ENCODE measurements around the gene TXNRD1.
"Not testable (repeated sequence)": the region's sequence is repeated elsewhere in the genome, so short reads cannot be mapped to it uniquely, and the experiment has no call there.

Gene TXNRD1

DNA sequence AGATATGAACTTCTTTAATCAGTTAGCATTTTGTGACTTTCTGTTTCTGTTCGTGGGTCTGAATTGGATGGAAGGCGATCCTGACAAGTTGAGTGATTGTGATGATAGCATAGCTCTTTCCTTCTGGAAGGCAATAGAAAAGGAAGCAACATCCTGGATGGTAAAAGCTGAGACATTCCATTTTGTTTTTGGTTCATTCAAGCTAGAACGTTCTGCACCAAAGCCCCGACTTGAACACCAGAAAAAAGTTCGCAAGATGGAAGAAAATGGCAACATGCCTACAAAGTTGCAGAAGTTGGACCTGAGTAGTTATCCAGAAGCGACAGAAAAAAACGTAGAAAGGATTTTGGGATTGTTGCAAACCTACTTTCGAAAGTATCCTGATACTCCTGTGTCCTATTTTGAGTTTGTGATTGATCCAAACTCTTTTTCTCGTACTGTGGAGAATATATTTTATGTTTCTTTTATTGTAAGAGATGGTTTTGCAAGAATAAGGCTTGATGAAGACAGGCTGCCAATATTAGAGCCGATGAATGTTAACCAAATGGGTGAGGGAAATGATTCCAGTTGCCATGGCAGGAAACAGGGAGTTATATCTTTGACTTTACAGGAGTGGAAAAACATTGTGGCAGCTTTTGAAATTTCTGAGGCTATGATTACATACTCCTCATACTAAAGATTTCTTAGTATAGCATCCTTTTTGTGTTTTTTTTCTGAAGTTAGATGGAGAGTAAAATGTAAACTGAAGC lies 88.9 kb downstream of the TXNRD1 start:
- DNase-seq (ENCODE audit: low spot score): no peak

GRCh38 chr12:104305349-104305748 lies 89.8 kb downstream of the TXNRD1 start:
- no peak for DNase-seq (ENCODE audit: low spot score)

- no peak for DNase-seq (ENCODE audit: low spot score)
These were observed 90.8 kb downstream of the TXNRD1 start for GRCh38 chr12:104306376-104306775.

- DNase-seq (ENCODE audit: low spot score): no peak
These were observed 91.5 kb downstream of the TXNRD1 start for GRCh38 chr12:104306943-104307654.

- no peak for DNase-seq (ENCODE audit: low spot score)
These were observed 92.0 kb downstream of the TXNRD1 start for GRCh38 chr12:104307655-104308000.

GRCh38 chr12:104309446-104309993 lies 93.9 kb downstream of the TXNRD1 start:
- DNase-seq (ENCODE audit: low spot score): no peak

GRCh38 chr12:104310751-104311633 lies 95.4 kb downstream of the TXNRD1 start:
- DNase-seq (ENCODE audit: low spot score): no peak

GRCh38 chr12:104312202-104312601 lies 96.6 kb downstream of the TXNRD1 start:
- no peak for DNase-seq (ENCODE audit: low spot score)

- no peak for DNase-seq (ENCODE audit: low spot score)
These were observed 97.1 kb downstream of the TXNRD1 start for GRCh38 chr12:104312654-104313053.

- no peak for DNase-seq (ENCODE audit: low spot score)
These were observed 98.1 kb downstream of the TXNRD1 start for GRCh38 chr12:104313568-104314241.

GRCh38 chr12:104314242-104314614 lies 98.6 kb downstream of the TXNRD1 start:
- DNase-seq (ENCODE audit: low spot score): no peak

GRCh38 chr12:104315326-104316224 lies 100.0 kb downstream of the TXNRD1 start:
- DNase-seq (ENCODE audit: low spot score): no peak

- DNase-seq (ENCODE audit: low spot score): no peak
These were observed 101.4 kb downstream of the TXNRD1 start for GRCh38 chr12:104316936-104317335.

GRCh38 chr12:104317538-104318210 lies 102.1 kb downstream of the TXNRD1 start:
- DNase-seq (ENCODE audit: low spot score): no peak

- DNase-seq (ENCODE audit: low spot score): no peak
These were observed 103.4 kb downstream of the TXNRD1 start for GRCh38 chr12:104319028-104319427.

GRCh38 chr12:104319918-104320626 lies 104.5 kb downstream of the TXNRD1 start:
- DNase-seq (ENCODE audit: low spot score): no peak

DNA sequence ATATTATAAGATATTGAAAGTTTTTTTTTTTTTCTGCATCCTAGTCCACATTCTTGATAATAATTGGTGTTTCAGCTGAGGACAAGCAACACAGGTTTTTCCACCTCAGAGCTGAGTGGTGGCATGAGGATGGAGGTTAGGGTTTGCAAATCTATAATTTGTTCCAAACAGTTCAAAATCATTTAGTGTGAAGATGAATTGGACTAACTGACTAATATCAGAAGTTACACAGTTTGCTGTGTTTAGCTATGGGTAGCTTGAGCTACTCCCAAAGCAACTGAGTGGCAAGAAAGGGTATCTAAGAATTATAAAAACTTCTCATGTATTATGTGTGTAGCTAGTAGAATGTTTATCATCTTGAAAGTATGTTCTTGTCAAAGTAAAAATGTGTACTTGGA lies 105.0 kb downstream of the TXNRD1 start:
- no peak for DNase-seq (ENCODE audit: low spot score)

GRCh38 chr12:104321949-104322348 lies 106.4 kb downstream of the TXNRD1 start:
- no peak for DNase-seq (ENCODE audit: low spot score)

GRCh38 chr12:104322533-104322932 lies 107.0 kb downstream of the TXNRD1 start:
- not testable (repeated sequence) for DNase-seq (ENCODE audit: low spot score)

GRCh38 chr12:104323899-104324298 lies 108.3 kb downstream of the TXNRD1 start:
- no peak for DNase-seq (ENCODE audit: low spot score)
